Left lobe of liver (tissue), 2 donors: Measurements from ENCODE around the gene ANKRD40CL. TPM values are rescaled to one million over a fixed set of nuclear protein-coding genes. Genes with fewer than 3 reads are reported as not detected.
A peak's percentile ranks its signal among the peaks of the same experiment; 100 is the strongest.
"Not testable (repeated sequence)": the region's sequence is repeated elsewhere in the genome, so short reads cannot be mapped to it uniquely, and the experiment has no call there.

ENCODE experiments used
- ATAC-seq: fragments of 200-7000 bp; cut with Tn5 transposase; one replicate; pipeline ENCODE4 v1.9.1; 2020; ENCODE audit warnings: mild to moderate bottlenecking, moderate library complexity
- DNase-seq: peaks from one replicate; pipeline ENCODE4 v3.0.0-alpha.2; 2020; ENCODE audit warnings: low spot score
- total RNA-seq: library from RNA; stranded (reverse); gene quantifications from one replicate; pipeline ENCODE4 v1.2.1, GENCODE V29; 2021
- donor health status: DM: no; HTN: no; CAD: no; lungs with moderate emphysema.
- donor health status: DM: no; HTN: yes; CAD: no.

Gene ANKRD40CL
- total RNA-seq, 1 donor from 2014 or later: not detected

GRCh38 chr17:50763716-50764475 is 3.4 kb downstream of the ANKRD40CL start:
- DNase-seq: peak; percentile 46

DNA sequence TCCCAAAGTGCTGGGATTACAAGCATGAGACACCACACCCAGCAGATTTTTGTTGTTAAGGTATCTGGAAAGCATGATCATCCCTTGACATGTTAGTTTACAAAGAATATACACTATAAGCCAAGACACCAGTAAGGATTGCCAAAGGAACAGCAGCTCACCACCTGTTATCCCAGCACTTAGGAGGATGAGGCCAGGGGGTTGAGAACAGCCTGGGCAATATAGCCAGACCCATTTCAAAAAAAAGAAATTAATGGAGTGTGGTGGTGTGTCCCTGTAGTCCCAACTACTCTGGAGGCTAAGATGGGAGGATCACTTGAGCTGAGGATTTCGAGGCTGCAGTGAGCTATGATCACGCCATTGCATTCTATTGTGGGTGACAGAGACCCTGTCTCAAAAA is 5.1 kb downstream of the ANKRD40CL start:
- no peak for ATAC-seq
- DNase-seq: no peak

More at GRCh38 chr17:50763716-50764475, 3.4 kb downstream of the ANKRD40CL start:
- no peak for ATAC-seq

DNA sequence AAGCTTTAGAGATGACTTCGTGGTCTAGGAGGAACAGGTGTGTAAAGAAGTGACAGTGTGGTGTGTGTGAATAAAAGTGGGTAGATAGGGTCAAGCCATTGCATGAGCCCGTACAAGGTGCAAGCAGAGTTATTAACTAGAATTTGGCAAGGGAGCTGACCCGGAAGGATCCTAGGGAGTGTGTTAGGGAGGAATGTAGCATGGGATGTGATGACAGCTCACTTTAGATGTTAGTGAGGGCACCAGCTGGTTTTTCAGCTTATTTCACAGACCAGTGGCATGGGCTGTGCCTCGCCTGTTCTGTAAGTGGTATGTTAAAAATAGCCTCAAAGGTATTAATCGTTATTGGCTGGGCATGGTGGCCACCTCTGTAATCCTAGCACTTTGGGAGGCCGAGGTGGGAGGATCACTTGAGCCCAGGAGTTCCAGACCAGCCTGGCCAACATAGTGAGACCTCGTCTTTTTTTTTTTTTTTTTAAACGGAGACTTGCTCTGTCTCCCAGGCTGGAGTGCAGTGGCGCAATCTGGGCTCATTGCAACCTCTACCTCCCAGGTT is 8.3 kb downstream of the ANKRD40CL start:
- DNase-seq (no peak), ATAC-seq (no peak)

- ATAC-seq (no peak), DNase-seq (no peak)
Measured at GRCh38 chr17:50758524-50758923, 8.8 kb downstream of the ANKRD40CL start.

GRCh38 chr17:50754521-50754920 is 12.8 kb downstream of the ANKRD40CL start:
- DNase-seq (no peak), ATAC-seq (no peak)

DNA sequence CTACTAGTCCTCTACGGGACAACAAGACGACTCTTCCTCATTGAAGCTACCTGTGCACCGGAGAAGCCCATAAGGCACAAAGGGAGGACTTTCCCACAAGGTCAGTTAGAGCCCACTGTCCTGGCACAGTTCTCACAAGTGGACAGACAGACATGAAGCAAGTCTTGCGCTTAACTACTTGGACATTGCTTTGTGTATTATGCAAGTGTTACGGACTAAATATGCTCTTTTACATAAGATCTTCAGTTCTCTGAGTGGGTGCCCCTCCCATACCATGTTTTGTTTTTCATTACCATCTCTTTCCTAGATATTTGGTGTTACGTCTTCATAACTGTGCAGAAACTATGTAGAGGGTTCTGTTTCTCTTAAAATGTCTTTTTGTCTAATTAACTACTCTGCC is 18.1 kb downstream of the ANKRD40CL start:
- ATAC-seq (peak; percentile 43), DNase-seq (no peak)

- no peak for DNase-seq
- ATAC-seq: no peak
Measured at GRCh38 chr17:50745631-50746030, 21.7 kb downstream of the ANKRD40CL start.

GRCh38 chr17:50739098-50739497 is 28.2 kb downstream of the ANKRD40CL start:
- ATAC-seq (no peak), DNase-seq (no peak)

DNA sequence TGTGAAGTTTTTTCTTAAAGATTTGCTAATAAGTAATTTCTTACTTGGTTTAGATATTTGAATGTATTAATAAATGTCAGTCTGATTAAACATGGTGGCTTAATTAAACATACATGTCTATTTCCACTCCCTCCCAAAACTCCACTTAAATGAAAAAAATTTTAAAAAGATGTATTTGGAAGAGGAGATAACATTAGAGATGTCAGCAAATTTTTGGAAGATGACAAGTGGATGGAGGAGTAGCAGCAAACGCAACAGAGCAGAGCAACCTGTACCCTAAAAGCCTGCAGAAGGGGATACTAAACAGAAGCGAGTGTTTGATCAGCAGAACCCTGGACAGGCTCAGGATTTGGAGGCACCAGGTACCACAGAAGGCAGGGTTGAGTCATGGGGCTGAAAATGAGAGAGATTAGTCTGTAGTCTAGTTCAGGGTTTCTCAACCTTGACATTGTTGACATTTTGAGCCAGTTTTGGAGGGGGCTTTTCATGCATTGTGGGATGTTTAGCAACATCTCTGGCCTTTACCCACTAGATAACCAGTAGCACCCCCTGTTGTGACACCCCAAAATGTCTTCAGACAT is 30.1 kb downstream of the ANKRD40CL start:
- no peak for DNase-seq
- no peak for ATAC-seq

GRCh38 chr17:50735287-50735686 is 32.0 kb downstream of the ANKRD40CL start:
- ATAC-seq (no peak), DNase-seq (no peak)

DNA sequence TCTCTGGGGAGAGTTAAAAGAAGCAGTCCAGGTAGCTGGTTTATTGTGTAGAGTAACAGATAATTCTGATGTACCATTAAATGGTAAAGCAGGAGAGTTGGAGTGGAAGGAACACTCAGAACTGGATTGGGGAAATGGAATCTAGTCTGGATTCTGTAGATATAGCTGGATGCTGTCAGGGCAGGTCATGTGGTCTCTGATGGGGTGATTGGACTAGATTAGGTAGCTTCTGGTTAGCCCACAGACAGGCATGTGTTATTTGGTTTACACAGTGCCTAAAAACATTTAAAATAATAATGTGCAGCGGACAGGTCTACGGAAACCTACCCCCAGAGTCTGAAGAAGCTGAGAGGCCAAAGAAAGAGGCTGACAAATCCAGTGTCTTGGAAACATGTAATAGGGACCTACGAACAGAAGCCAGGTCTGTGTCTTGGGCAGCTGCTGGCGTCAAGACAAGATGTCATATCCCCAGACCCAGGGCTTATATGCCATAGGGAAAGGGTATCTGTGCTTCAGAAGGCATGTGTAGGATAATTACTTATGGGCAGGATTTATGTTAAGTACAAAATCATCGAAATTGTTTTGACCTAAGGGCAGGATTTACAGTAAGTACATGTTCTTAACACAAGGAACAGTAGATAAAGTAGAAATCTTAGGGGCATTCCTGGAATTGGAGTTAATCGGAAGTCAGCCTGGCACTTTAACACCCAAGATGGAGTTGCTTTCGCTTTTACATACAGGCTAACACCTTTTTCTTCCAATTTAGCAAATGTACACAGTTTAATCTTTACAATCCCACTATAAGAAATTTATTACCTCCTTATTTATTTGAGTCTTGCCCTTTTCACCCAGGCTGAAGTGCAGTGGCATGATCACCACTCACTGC is 35.5 kb downstream of the ANKRD40CL start:
- DNase-seq (no peak), ATAC-seq (no peak)

- ATAC-seq: no peak
Measured at GRCh38 chr17:50728881-50729765, 38.2 kb downstream of the ANKRD40CL start.

GRCh38 chr17:50728112-50728429 is 39.2 kb downstream of the ANKRD40CL start:
- DNase-seq (no peak), ATAC-seq (no peak)

More at GRCh38 chr17:50728881-50729765, 38.2 kb downstream of the ANKRD40CL start:
- no peak for DNase-seq

DNA sequence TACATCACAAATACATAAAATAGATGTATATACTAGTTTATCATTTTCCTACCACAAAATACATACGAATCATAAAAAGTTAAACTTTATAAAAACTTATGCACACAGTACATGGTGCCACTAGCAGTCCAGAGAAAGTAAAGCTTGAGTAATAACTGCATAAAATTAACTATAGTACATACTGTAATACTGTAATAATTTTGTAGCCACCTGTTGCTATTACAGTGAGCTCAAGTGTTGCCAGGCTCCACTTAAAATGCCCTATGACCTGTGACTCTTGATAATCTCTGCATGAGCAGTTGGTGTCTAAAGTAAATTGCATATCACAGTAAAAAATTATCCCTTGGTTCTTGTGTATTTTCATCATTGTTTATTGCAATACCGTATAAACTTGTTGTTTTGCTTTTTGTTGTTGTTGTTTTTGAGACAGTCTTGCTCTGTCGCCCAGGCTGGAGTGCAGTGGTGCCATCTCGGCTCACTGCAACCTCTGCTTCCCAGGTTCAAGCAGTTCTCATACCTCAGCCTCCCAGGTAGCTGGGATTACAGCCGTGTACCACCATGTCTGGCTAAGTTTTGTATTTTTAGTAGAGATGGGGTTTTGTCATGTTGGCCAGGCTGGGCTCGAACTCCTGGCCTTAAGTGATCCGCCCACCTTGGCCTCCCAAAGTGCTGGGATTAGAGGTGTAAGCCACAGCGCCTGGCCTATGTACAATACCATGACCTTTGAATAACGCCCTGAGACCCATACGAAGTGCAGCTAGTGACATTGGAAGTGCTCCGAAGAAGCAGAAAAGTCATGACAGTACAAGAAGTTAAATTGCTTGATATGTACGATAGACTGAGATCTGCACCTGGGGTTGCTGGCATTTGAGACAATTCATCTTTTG is 41.3 kb downstream of the ANKRD40CL start:
- DNase-seq (no peak), ATAC-seq (peak; percentile 65)

DNA sequence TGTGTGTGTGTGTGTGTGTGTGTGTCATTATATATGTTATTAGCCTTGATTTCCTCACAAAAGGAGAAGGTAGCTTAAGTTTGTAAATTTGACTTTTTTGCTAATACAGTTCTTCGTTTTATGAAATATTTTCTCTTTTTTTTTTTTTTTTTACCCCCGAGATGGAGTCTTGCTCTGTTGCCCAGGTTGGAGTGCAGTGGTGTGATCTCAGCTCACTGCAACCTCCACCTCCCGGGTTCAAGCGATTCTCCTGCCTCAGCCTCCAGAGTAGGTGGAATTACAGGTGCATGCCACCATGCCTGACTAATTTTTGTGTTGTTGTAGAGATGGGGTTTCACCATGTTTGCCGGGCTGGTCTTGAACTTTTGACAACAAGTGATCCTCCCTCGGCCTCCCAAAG is 42.7 kb downstream of the ANKRD40CL start:
- not testable (repeated sequence) for DNase-seq, ATAC-seq

DNA sequence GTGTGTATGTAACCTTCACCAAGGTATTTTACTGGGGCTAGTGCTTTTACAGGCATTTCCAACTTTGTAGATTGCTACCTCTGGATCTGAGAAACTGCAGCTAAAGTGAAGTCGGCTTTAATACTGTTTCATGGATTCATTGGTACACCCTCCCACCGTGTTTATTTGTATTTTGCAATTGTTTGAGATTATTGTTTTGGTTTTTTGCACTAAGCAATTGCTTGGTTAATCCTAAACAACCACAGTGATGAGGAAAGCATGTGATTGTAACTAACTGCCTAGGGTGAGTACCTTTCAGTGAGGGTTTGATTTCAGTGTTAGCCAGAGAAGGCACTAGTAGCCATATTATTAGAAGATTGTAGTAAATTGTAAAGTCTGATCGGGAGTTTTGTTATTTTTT is 44.6 kb downstream of the ANKRD40CL start:
- no peak for ATAC-seq

GRCh38 chr17:50721194-50722010 is 45.9 kb downstream of the ANKRD40CL start:
- DNase-seq (no peak), ATAC-seq (no peak)

More for the DNA sequence above, 44.6 kb downstream of the ANKRD40CL start:
- DNase-seq: no peak
